Calu3 (cell line): Measurements from ENCODE around the gene RAB24. TPM values are rescaled to one million over a fixed set of nuclear protein-coding genes. Genes with fewer than 3 reads are reported as not detected.
A peak's percentile ranks its signal among the peaks of the same experiment; 100 is the strongest.

ENCODE experiments used
- Bru-seq: library from RNA; stranded (reverse); fragments of 400-500 nt; gene quantifications from one replicate; lab custom pipeline; 2021; lab: Mats Ljungman, UMichigan
- BruChase-seq, 2 experiments: library from RNA; stranded (reverse); fragments of 400-500 nt; gene quantifications; one replicate each; lab custom pipeline; 2021; lab: Mats Ljungman, UMichigan
- BruUV-seq: library from RNA; stranded (reverse); fragments of 400-500 nt; replicated peaks from 2 replicates; lab custom pipeline; 2021; lab: Mats Ljungman, UMichigan
- CTCF ChIA-PET: fragments of 300-600 bp; sonication (Branson Sonifier 250); formaldehyde crosslinking; loops from one replicate; lab custom pipeline; 2022; ENCODE audit warnings: antibody characterized with exemption; lab: Charles Lee
- DNase-seq: peaks from one replicate; pipeline ENCODE4 v3.0.0; 2022
- H3K27ac Mint-ChIP-seq: one replicate; pipeline ENCODE4 v1.8.0; 2022; ENCODE audit warnings: mixed read lengths; ENCODE audit not compliant: unreplicated experiment
- H3K27me3 Mint-ChIP-seq: one replicate; pipeline ENCODE4 v1.8.0; 2022; ENCODE audit warnings: mixed read lengths; ENCODE audit not compliant: unreplicated experiment
- H3K36me3 Mint-ChIP-seq: one replicate; pipeline ENCODE4 v1.8.0; 2022; ENCODE audit warnings: mild to moderate bottlenecking, moderate library complexity, mixed read lengths; ENCODE audit not compliant: insufficient read depth, unreplicated experiment
- H3K4me1 Mint-ChIP-seq: one replicate; pipeline ENCODE4 v1.8.0; 2022; ENCODE audit warnings: mild to moderate bottlenecking, low read depth, mixed read lengths; ENCODE audit not compliant: unreplicated experiment
- H3K4me3 Mint-ChIP-seq: one replicate; pipeline ENCODE4 v1.8.0; 2022; ENCODE audit warnings: mild to moderate bottlenecking, low read depth, moderate library complexity, mixed read lengths; ENCODE audit not compliant: unreplicated experiment
- H3K9me3 Mint-ChIP-seq: one replicate; pipeline ENCODE4 v1.8.0; 2022; ENCODE audit warnings: low read depth, mixed read lengths; ENCODE audit not compliant: unreplicated experiment
- CTCF ChIP-seq: fragments of 200-600 bp; IDR thresholded peaks from one replicate; pipeline ENCODE4 v1.8.0; 2022; ENCODE audit warnings: antibody characterized with exemption; ENCODE audit not compliant: unreplicated experiment
- intact Hi-C: fragments of 100-400 bp; cut with micrococcal nuclease; formaldehyde crosslinking; loops from one replicate; pipeline ENCODE4 v1.10.0; 2022; ENCODE audit not compliant: unreplicated experiment
- long read RNA-seq: library from polyadenylated mRNA; stranded (forward); transcript quantifications from one replicate; pipeline ENCODE4 v2.0.0, GENCODE V29; 2022
- total RNA-seq: library from RNA; stranded (reverse); gene quantifications from 2 replicates; pipeline ENCODE4 v1.2.3, GENCODE V29; 2022

RAB24 gene
- total RNA-seq: 34.0 and 41.1 TPM in 2 replicates
- Bru-seq, nascent RNA: percentile 75 among the genes with signal in this experiment
- percentile 93 among the genes with signal in this experiment for BruChase-seq, experiment 1, labeled RNA remaining after a 6-hour chase
- percentile 87 among the genes with signal in this experiment for BruChase-seq, experiment 2, labeled RNA remaining after a 2-hour chase
- long read RNA-seq, transcript RAB24-206 (7 exons, 1,820 nt): minor isoform, 21 of 82 reads
- long read RNA-seq, transcript RAB24-204 (9 exons, 1,236 nt): minor isoform, 8 of 82 reads
- long read RNA-seq, transcript RAB24-201 (8 exons, 1,311 nt): major isoform, 28 of 82 reads
- long read RNA-seq, partial matches to known transcripts: 1 of 82 reads
- long read RNA-seq, other reads (novel, unspliced or antisense): 23 of 82 reads

GRCh38 chr5:177303121-177303924 is at the start of gene RAB24, which contains the start of gene PRELID1:
Gene RAB24 (minus strand): TSS chr5:177303719. CDS start chr5:177303288, 431 bp downstream.
Gene PRELID1 (plus strand): TSS chr5:177303799. CDS start chr5:177303986, 187 bp downstream.
- Mint-ChIP-seq H3K9me3 (no peaks in the 10 kb centered on the region), H3K27ac (peak within 1 kb of the TSS; percentile 89), H3K4me1 (peaks cover 60% of the 10 kb centered on the region), H3K27me3 (no peaks in the 10 kb centered on the region), H3K36me3 (peaks cover 73% of the 10 kb centered on the region), H3K4me3 (peak within 1 kb of the TSS; percentile 94)
- DNase-seq: peak; percentile 96
- BruUV-seq: TSS peak; percentile 43
- peak; percentile 74 for TF ChIP-seq CTCF
- CTCF ChIA-PET: interaction anchor here (0.6 to 1.1 kb wide), 2 partner anchors 86 to 1580 kb away, joined by 3 to 7 read pairs; no protein-coding TSS in a partner anchor
- intact Hi-C loops: loop anchor here (5.0 kb wide), 1 partner anchor 191 kb away; no protein-coding TSS in a partner anchor

- BruUV-seq: no TSS peak
- intact Hi-C loops: loop anchor here (5.0 kb wide), 1 partner anchor 36 kb away; no protein-coding TSS in a partner anchor
- H3K4me3 Mint-ChIP-seq: no peak overlapping the region
Observed at GRCh38 chr5:177353093-177353492, 49.6 kb upstream of the RAB24 start.

GRCh38 chr5:177351392-177352329 is 48.1 kb upstream of the RAB24 start, which contains the start of gene LMAN2:
Gene LMAN2 (minus strand): TSS chr5:177351668. CDS start chr5:177351647, 21 bp downstream.
- Mint-ChIP-seq H3K4me3 (peak within 1 kb of the TSS; percentile 86), H3K27me3 (no peaks in the 10 kb centered on the region), H3K36me3 (peaks cover 60% of the 10 kb centered on the region), H3K4me1 (peaks cover 57% of the 10 kb centered on the region), H3K9me3 (peaks cover 5% of the 10 kb centered on the region), H3K27ac (peak within 1 kb of the TSS; percentile 96)
- intact Hi-C loops: loop anchor here (5.0 kb wide), 1 partner anchor 34 kb away; no protein-coding TSS in a partner anchor
- no peak for TF ChIP-seq CTCF
- TSS peak; percentile 83 for BruUV-seq
- peak; percentile 94 for DNase-seq
- CTCF ChIA-PET: interaction anchor here (0.6 to 3.3 kb wide), 14 partner anchors 17 to 1590 kb away, joined by 3 to 16 read pairs (median 4); no protein-coding TSS in a partner anchor

More at GRCh38 chr5:177353093-177353492, 49.6 kb upstream of the RAB24 start:
- Mint-ChIP-seq H3K27ac (no peak overlapping the region), H3K27me3 (no peaks in the 10 kb centered on the region), H3K9me3 (peaks cover 5% of the 10 kb centered on the region), H3K36me3 (peaks cover 51% of the 10 kb centered on the region), H3K4me1 (peaks cover 58% of the 10 kb centered on the region)
- DNase-seq: no peak
- CTCF ChIA-PET: interaction anchor here (1.9 kb wide), 1 partner anchor 26 kb away, joined by 7 read pairs; no protein-coding TSS in a partner anchor
- no peak for TF ChIP-seq CTCF
